Hematopoietic multipotent progenitor cell treated with erythropoietin and hydrocortisone succinate and interleukin-3 and kit ligand, for 6 days (in vitro differentiated cells): ENCODE data around the gene RNF208.

Experiments used
- DNase-seq: peaks from one replicate; pipeline ENCODE4 v3.0.0-alpha.2; 2015

Gene RNF208

DNA sequence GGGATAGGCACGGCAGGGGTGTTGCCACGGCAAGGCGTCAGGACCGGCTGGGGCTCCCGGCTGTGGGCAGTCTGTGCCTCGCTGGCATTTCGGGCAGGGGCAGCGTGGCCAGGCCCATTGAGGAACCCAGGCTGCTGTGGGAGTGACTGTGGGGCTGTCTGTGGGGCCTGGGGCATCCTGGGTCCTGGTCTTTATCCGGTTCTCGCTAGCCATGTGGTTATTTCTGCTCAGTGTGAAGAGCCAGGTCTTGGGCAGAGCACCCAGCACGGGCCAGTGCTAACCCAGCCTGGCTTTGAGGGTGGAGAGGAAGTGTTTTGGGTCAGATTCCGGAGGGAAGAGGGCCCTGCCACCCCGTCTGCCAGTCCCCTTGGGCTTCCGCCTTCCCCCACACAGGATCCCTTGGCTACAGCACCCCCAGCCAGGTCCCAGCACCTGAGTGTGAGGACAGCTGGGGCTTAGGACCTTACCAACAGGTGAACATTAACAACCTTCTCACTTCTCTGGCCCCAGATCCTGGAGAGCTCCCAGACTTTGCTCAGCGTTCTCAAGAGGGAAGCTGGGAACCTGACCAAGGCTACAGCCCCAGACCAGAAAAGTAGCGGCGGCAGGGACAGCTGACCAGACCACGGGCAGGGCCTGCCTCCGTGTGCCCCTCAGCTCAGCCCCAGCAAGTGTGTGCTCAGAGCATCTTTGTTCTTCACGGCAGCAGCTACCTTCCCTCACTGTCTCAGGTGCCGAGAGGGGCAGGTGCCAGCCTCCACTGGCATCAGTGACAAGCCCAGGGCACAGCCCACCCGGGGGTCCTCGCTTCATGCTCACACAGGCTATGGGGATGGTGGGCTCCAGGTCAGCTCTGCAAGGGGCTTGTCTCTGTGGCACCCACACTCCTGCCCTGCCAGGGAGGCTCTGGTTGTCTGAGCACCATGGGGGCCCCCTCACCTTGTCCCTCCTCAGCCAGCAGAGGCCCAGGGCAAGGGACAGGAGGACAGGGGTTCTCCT lies 32.4 kb downstream of the RNF208 start:
- no peak for DNase-seq

GRCh38 chr9:137188490-137189296 lies 33.3 kb downstream of the RNF208 start, which contains the start of the genes ANAPC2 and SSNA1:
TSS of gene ANAPC2 (minus strand) at chr9:137188560. CDS start at chr9:137188532, 28 bp downstream.
TSS of gene SSNA1 (plus strand) at chr9:137188676. CDS start at chr9:137188727, 51 bp downstream.
- DNase-seq, result peak; percentile 95

DNA sequence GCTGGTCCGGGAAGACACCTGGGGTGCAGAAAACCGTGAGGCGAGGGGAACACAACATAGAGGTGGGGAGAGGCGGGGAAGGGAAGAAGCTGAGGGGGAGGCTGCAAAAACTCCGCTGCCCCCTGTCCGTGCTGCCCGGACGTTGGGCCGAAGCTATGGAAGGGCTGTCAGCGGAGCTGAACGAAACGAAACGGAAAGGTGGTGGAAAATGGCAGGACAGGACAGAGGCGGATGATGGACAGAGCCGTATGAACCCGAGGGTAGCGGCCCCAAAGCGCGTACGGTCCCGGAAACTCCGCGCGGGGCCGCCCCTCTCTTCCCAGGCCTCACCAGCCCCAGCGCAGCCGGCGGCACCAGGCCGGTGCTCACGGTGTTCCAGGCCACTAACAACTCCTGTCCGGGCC lies 34.0 kb downstream of the RNF208 start:
- DNase-seq, result no peak

- no peak for DNase-seq
These were observed 34.7 kb downstream of the RNF208 start for GRCh38 chr9:137187386-137187785.

DNA sequence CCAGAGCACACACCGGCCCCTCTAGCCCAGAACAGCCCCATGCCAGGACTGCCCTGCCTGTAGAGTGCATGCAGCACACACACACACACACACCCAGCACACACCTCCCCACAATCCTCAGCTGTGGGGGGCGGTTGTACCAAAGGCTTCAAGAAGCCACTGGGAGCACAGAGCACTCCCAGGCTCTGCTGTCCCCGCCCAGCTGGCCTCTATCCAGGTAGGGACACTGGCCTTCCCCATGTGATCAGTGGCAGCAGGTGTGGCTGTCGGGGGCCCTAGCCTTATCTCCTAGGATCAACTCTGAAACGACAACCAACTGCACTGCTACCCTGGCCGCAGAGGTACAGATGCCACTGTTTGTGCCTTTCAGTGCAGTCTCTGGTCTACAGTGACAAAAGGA lies 35.7 kb downstream of the RNF208 start:
- DNase-seq, result peak; percentile 42

DNA sequence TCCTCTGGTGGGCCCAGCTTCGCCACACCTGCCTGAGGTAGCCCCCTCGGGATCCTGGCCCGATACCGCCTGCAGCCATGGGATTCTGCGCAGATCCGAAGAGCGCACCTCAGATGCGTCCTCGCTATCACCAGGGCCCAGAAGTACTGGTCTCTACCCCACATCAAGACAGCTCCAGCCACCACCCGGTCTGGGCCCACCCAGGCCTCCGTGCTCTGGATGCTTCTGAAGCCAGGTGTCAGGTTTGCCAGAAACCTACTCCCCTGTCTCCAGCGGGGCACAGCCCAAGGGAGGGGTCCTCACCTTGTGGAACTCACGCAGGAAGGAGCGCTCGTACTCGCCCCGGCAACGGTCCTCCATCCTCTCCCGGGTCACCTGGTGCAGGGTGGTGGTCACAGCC lies 36.1 kb downstream of the RNF208 start:
- no peak for DNase-seq

DNA sequence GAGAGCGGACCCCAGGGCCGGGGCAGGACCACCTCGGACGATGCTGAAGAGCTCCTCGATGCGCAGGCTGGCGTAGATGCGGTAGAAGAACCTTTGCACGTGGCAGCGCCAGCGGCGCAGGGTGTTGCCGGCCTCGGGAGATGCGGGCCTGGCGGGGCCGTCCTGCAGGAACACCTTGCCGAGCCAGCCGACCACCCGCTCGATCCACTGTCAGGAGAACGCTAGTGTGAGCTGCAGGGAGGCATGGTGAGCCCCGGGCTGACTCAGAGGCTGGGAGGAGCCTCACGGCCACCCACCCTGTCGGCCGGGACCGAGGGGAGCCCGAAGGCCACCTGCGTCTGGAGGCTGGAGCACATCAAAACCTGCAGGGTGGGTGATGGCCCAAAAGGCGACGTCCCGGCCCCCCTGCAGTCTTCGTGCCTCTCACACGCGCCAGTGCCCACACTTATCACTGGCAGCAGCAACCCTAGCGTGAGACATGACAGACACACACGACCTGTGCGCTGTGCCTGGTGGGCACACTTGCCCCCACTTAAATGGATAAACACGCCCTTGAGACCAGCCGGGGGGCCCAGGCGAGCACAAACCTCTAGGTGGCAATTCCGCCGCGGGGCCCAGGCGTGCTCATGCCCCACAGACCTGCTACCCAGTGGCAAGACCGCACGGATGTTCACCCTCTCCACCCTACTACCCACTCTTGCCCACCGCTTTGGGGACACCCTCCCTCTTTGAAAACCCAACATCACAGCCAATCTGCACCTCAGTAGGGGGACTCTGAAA lies 37.0 kb downstream of the RNF208 start:
- DNase-seq, result no peak

- no peak for DNase-seq
These were observed 38.0 kb downstream of the RNF208 start for GRCh38 chr9:137183980-137184595.

- no peak for DNase-seq
These were observed 39.2 kb downstream of the RNF208 start for GRCh38 chr9:137182836-137183235.

DNA sequence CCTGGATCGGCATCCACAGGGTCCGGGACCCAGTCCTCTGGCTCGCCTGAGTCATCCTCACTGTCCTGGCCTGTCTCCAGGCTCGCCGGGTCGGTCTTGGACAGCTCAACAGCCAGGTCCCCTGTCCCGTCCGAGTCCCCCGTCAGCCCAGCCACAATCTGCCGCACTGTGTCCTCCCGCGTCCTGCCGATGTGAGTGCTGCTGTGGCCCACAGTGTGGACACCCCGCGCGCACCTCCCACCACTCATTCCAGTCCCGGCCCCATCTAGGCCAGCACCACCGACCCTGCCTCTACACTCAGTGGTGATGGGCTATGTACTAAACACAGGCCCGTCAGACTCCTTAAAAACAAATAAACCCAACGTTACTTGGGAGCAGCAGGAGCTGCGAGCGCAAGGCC lies 40.4 kb downstream of the RNF208 start:
- no peak for DNase-seq

GRCh38 chr9:137180491-137180890 lies 41.5 kb downstream of the RNF208 start:
- DNase-seq, result no peak

- DNase-seq, result no peak
These were observed 42.3 kb downstream of the RNF208 start for GRCh38 chr9:137179761-137180160.

DNA sequence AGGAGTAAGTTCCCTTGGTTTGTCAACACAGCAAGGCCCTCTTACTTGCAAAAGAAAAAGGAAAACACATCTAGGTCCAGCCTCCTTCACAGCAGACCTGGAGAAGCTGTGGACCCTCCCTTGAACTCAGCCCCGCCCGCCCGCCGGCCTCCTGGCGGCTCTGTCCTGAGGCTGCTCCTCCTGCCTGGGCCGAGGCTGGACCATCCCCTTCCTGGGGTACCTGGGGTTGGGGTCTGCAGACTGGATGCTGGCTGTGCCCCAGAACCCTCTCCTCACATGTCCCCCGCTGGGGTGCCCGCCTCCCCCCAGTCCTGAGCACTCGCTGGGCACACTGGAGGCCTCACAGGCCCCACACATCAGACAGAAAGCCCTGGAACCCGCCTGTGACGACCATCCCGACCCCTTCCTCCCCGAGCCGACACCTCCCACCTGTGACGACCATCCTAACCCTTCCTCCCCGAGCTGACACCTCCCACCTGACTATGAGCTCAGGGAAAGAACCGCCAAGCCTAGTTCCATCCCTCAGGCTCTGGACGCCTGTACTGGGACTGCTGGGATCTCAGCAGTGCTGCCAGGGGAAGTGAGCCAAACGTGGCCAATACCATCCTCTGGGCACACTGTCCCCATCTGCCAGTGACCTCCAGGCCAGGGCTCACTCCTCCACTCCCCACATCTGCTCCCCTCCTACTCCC lies 43.0 kb downstream of the RNF208 start:
- DNase-seq, result no peak

- no peak for DNase-seq
These were observed 43.7 kb downstream of the RNF208 start for GRCh38 chr9:137178201-137178938.

DNA sequence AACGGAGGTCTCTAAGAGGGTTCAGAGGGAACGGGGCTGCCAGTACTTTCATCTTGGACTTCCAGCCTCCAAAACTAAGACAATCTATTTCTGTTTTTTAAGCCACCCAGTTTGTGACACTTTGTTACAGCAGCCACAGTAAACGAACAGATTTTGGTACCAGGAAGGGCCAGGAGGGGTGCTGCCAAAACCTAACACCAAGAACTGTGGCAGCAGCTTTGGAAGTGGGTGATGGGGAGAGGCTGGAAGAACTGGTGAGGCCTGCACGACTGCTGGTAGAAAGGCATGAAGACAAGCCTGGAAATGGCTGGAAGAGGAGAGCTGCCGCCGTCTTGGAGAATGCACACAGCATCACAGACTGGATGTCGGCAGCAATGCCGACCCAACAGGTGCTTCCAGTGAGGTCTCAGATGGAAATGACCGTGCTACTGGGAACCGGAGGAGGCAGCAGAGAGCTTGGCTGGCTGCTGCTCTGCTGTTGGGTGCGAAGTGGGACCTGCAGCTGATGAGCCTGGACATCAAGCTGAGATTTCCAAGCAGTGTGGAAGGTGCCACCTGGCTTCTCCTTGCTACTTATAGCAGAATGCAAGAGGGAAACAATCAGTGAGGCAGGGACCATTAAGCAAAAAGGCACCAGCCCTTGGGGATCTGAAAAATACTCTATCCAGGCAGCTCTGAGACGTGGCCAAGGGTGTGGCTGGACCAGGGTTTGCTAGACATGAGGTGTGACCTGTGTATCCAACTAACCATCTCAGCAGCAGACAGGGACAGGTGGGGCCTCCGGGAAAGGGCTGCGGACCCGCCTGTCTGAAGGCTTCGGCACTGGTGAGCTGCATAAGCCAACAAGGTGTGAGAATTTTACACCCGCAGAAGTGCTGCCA lies 45.5 kb downstream of the RNF208 start:
- DNase-seq, result peak; percentile 68

GRCh38 chr9:137175345-137175961 lies 46.6 kb downstream of the RNF208 start:
- DNase-seq, result no peak

DNA sequence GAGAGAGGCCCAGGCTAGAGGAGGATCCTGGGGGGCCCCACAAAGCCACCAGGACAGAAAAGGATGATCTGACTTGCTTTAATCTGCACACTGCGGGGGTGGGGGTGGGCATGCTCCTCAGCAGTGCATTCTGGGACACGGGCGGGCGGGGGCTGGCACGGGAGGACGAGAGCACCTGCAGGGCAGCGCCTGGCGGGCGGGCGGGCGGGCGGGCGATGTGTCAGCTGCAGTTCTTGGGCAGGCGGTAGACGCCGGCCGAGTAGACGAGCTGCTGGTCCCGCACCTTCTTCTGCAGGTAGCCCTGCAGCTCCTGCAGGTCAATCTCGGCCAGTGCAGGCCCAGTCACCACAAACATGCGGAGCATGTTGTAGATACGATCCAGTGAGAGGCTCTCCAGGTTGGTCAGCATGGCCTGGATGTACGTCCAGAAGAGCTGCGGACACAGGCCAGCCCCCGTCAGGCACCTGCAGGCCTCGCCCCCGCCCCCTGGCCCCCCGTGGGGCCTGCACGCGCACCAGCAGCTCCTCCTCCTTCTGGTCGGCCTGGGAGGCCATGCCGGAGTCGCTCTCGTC lies 47.2 kb downstream of the RNF208 start:
- DNase-seq, result no peak

DNA sequence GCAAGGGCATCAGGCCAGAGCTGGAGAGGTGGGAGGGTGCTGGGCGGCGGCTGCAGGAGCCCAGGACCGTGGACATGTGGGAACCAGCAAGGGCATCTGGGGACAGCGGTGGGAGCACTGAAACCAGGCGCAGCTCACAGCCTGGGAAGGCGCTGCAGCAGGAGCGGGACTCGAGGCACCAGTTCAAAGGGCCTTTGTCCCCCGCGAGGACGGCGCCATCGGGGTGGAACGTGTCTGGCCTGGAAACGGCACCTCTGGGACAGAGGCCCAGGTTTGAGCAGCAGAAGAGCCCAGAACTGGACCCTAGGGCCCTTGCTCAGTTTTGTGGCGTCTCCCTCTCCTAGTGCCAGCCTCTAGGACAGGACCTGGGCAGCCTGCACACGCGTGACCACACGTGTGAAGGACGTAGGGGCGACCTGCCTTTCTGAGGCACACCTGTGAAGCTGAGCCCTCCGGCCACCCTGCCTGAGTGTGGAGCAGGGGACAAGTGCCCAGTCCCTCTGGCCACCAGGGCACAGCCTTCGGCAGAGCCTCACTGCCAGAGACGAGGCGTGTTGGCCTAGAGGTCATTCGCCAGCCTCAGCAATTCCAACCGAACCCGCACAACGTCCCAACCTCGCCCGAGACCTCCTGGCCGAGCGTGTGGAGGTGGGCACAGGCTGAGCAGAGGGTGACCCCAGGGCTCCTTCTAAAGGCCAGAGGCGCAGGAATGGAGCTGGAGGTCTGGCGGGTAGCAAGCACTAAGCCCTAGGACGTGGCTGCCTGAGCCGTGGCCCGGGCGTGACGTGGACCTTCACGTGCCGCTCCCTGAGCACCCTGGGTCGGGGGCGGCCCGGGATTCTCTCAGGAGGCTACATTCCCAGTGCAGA lies 48.0 kb downstream of the RNF208 start:
- no peak for DNase-seq
